Measurements from ENCODE around the gene PDE7B. TPM values are rescaled to one million over a fixed set of nuclear protein-coding genes. Genes with fewer than 3 reads are reported as not detected.

The PDE7B gene
- total RNA-seq, 1 experiment from 2014 or later: not detected

DNA sequence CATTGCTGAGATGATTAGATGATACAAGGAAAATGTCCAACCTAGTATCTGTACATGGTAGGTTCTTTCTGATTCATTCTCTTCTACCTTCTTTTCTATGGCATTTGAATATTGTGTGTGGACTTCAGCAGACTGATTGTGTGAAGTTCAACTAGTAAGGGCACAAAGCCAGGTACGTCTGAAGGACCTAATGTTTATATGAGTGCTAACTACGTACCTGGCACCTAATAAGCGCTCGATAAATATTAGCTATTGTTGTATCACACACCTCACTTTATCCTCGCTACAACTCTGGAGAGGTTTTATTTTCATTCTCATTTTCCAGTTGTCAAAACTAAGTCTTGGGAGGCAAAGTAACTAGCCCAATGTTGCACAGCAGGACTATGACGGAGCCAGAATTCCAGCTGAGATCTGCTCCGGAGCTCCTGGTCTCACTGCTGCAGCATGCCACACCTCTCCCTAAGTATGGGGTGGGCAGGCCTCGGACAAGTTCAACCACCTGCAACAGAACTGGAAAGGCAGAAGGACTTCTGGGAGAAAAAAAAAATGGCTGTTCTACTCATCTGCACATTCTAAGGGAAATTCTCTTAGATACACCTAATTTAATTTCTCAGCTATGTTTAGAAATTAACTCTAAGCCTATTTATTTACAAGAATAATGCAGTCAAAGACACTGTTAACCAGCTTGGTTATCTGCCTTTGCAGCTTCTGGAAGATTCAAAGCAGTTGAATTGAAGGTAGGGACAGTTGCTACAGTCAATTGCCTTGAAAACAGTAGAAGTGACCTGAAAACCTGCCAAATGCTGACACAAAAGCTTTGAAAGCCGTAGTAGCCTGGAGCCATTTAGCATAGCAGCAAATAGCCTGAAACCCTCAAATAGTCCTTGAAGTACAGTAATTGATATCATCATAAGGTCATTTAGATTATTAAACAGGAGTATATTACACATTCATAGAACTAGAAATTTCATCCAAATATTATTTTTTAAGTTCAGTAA, 165.0 kb downstream of the PDE7B start (continued):
- TF ChIP-seq, protein P1, sequence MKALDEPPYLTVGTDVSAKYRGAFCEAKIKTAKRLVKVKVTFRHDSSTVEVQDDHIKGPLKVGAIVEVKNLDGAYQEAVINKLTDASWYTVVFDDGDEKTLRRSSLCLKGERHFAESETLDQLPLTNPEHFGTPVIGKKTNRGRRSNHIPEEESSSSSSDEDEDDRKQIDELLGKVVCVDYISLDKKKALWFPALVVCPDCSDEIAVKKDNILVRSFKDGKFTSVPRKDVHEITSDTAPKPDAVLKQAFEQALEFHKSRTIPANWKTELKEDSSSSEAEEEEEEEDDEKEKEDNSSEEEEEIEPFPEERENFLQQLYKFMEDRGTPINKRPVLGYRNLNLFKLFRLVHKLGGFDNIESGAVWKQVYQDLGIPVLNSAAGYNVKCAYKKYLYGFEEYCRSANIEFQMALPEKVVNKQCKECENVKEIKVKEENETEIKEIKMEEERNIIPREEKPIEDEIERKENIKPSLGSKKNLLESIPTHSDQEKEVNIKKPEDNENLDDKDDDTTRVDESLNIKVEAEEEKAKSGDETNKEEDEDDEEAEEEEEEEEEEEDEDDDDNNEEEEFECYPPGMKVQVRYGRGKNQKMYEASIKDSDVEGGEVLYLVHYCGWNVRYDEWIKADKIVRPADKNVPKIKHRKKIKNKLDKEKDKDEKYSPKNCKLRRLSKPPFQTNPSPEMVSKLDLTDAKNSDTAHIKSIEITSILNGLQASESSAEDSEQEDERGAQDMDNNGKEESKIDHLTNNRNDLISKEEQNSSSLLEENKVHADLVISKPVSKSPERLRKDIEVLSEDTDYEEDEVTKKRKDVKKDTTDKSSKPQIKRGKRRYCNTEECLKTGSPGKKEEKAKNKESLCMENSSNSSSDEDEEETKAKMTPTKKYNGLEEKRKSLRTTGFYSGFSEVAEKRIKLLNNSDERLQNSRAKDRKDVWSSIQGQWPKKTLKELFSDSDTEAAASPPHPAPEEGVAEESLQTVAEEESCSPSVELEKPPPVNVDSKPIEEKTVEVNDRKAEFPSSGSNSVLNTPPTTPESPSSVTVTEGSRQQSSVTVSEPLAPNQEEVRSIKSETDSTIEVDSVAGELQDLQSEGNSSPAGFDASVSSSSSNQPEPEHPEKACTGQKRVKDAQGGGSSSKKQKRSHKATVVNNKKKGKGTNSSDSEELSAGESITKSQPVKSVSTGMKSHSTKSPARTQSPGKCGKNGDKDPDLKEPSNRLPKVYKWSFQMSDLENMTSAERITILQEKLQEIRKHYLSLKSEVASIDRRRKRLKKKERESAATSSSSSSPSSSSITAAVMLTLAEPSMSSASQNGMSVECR (CRISPR knock-in tag; IDR thresholded peaks at IDR 0.05; ENCODE audit: borderline replicate concordance): no peak
- no peak for TF ChIP-seq JAZF1 (CRISPR knock-in tag; IDR thresholded peaks at IDR 0.05)
- no peak for TF ChIP-seq FOXP1 (CRISPR knock-in tag; IDR thresholded peaks at IDR 0.05; ENCODE audit: borderline replicate concordance)
- TF ChIP-seq, protein P2, sequence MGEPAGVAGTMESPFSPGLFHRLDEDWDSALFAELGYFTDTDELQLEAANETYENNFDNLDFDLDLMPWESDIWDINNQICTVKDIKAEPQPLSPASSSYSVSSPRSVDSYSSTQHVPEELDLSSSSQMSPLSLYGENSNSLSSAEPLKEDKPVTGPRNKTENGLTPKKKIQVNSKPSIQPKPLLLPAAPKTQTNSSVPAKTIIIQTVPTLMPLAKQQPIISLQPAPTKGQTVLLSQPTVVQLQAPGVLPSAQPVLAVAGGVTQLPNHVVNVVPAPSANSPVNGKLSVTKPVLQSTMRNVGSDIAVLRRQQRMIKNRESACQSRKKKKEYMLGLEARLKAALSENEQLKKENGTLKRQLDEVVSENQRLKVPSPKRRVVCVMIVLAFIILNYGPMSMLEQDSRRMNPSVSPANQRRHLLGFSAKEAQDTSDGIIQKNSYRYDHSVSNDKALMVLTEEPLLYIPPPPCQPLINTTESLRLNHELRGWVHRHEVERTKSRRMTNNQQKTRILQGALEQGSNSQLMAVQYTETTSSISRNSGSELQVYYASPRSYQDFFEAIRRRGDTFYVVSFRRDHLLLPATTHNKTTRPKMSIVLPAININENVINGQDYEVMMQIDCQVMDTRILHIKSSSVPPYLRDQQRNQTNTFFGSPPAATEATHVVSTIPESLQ (CRISPR knock-in tag; IDR thresholded peaks at IDR 0.05): no peak

DNA sequence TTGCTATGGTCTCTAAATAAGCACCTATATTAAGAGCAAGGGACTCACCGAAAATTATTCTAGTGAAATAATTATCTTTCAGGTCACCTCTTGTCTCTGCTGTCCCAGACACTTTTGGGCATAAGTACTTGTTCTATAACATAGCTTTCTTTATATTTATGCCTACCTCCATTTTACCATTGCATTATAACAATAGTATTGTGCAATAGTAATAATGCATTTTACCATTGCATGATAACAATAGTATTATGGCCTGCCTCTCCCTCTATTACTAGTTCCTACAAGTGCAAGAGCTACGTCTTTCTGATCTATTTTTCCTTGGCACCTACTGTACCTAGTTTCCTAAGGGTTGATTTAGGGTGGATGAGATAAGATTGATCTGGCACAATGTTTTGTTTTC, 169.2 kb downstream of the PDE7B start:
- H3K27me3 Mint-ChIP-seq (ENCODE audit: low read depth): no peaks in the 10 kb centered on the region
- ChIA-PET CTCF (interaction anchor here (1.5 kb wide), 1 partner anchor 111 kb away, joined by 4 read pairs; no protein-coding TSS in a partner anchor), POLR2A (no interaction called here)
- H3K9me3 Mint-ChIP-seq: no peaks in the 10 kb centered on the region
- DNase-seq (ENCODE audit: low spot score) (no peak), ATAC-seq (no peak)
- H3K4me3 Mint-ChIP-seq: no peak overlapping the region
- no peak for TF ChIP-seq CBFB (CRISPR knock-in tag; IDR thresholded peaks at IDR 0.05; ENCODE audit: low read depth)
- TF ChIP-seq ZNF423 (CRISPR knock-in tag; IDR thresholded peaks at IDR 0.05): no peak
- TF ChIP-seq, protein P3, sequence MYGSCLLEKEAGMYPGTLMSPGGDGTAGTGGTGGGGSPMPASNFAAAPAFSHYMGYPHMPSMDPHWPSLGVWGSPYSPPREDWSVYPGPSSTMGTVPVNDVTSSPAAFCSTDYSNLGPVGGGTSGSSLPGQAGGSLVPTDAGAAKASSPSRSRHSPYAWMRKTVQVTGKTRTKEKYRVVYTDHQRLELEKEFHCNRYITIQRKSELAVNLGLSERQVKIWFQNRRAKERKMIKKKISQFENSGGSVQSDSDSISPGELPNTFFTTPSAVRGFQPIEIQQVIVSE (CRISPR knock-in tag; IDR thresholded peaks at IDR 0.05; ENCODE audit: borderline replicate concordance): no peak
- no peak for TF ChIP-seq ZBTB21 (CRISPR knock-in tag; IDR thresholded peaks at IDR 0.05; ENCODE audit: borderline replicate concordance)
- no peak for TF ChIP-seq ELF4 (CRISPR knock-in tag; IDR thresholded peaks at IDR 0.05; ENCODE audit: low read depth)
- TF ChIP-seq, protein P4, sequence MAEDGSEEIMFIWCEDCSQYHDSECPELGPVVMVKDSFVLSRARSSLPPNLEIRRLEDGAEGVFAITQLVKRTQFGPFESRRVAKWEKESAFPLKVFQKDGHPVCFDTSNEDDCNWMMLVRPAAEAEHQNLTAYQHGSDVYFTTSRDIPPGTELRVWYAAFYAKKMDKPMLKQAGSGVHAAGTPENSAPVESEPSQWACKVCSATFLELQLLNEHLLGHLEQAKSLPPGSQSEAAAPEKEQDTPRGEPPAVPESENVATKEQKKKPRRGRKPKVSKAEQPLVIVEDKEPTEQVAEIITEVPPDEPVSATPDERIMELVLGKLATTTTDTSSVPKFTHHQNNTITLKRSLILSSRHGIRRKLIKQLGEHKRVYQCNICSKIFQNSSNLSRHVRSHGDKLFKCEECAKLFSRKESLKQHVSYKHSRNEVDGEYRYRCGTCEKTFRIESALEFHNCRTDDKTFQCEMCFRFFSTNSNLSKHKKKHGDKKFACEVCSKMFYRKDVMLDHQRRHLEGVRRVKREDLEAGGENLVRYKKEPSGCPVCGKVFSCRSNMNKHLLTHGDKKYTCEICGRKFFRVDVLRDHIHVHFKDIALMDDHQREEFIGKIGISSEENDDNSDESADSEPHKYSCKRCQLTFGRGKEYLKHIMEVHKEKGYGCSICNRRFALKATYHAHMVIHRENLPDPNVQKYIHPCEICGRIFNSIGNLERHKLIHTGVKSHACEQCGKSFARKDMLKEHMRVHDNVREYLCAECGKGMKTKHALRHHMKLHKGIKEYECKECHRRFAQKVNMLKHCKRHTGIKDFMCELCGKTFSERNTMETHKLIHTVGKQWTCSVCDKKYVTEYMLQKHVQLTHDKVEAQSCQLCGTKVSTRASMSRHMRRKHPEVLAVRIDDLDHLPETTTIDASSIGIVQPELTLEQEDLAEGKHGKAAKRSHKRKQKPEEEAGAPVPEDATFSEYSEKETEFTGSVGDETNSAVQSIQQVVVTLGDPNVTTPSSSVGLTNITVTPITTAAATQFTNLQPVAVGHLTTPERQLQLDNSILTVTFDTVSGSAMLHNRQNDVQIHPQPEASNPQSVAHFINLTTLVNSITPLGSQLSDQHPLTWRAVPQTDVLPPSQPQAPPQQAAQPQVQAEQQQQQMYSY (CRISPR knock-in tag; IDR thresholded peaks at IDR 0.05): no peak
- TF ChIP-seq NFYB (CRISPR knock-in tag; conservative IDR thresholded peaks at IDR 0.05; ENCODE audit: low read depth): no peak
- TF ChIP-seq IRF2 (CRISPR knock-in tag; IDR thresholded peaks at IDR 0.05; ENCODE audit: borderline replicate concordance, low read depth): no peak
- no peak for TF ChIP-seq SP1 (CRISPR knock-in tag; conservative IDR thresholded peaks at IDR 0.05)
- TF ChIP-seq TEAD4 (CRISPR knock-in tag; IDR thresholded peaks at IDR 0.05): no peak
- no peak for TF ChIP-seq EMX1 (CRISPR knock-in tag; IDR thresholded peaks at IDR 0.05)
- no peak for TF ChIP-seq FOXK1 (CRISPR knock-in tag; IDR thresholded peaks at IDR 0.05)
- no peak overlapping the region for H3K27ac Mint-ChIP-seq
- peaks cover 11% of the 10 kb centered on the region for H3K4me1 Mint-ChIP-seq
- H3K36me3 Mint-ChIP-seq: no peaks in the 10 kb centered on the region

All from WTC11 (cell line).